Upper lobe of right lung (tissue), 1 donor: ENCODE data around the gene PIAS3. TPM values are rescaled to one million over a fixed set of nuclear protein-coding genes. Genes with fewer than 3 reads are reported as not detected.

ENCODE experiments used
- ATAC-seq: fragments of 200-7000 bp; cut with Tn5 transposase; one replicate; pipeline ENCODE4 v1.9.1; 2020; ENCODE audit warnings: mild to moderate bottlenecking, moderate library complexity
- DNase-seq: peaks from one replicate; pipeline ENCODE4 v3.0.0-alpha.2; 2020
- H3K27ac ChIP-seq: fragments of 200-600 bp; one replicate; pipeline ENCODE4 v1.8.0; 2022
- H3K27me3 ChIP-seq: fragments of 200-600 bp; one replicate; pipeline ENCODE4 v1.8.0; 2022; ENCODE audit warnings: mild to moderate bottlenecking
- H3K36me3 ChIP-seq: fragments of 200-600 bp; one replicate; pipeline ENCODE4 v1.8.0; 2022
- H3K4me1 ChIP-seq: fragments of 200-600 bp; one replicate; pipeline ENCODE4 v1.8.0; 2022
- H3K4me3 ChIP-seq: fragments of 200-600 bp; one replicate; pipeline ENCODE4 v1.8.0; 2022; ENCODE audit warnings: mild to moderate bottlenecking
- H3K9me3 ChIP-seq: fragments of 200-600 bp; one replicate; pipeline ENCODE4 v1.8.0; 2022
- CTCF ChIP-seq: fragments of 200-600 bp; IDR thresholded peaks from one replicate; pipeline ENCODE4 v1.8.0; 2022; ENCODE audit warnings: antibody characterized with exemption
- intact Hi-C: fragments of 100-400 bp; cut with DNase I; formaldehyde crosslinking; loops from one replicate; pipeline ENCODE4 v1.11.0; 2022
- total RNA-seq: library from RNA; stranded (reverse); fragmentation: NEBNext Ultra II Directional; extraction: Animal tissue kit (Norgen Biotek cat#: 25700); gene quantifications from one replicate; pipeline ENCODE4 v1.2.1, GENCODE V29; 2021
- donor health status: DM: no; HTN: yes; CAD: no; lungs with severe emphysema.

Gene PIAS3
- total RNA-seq, 1 donor from 2014 or later, result 29.2 TPM

GRCh38 chr1:145897969-145898368 lies 39.1 kb upstream of the PIAS3 start:
- Histone ChIP-seq H3K4me1 (peaks cover 4% of the 10 kb centered on the region), H3K4me3 (no peak overlapping the region), H3K27me3 (no peaks in the 10 kb centered on the region), H3K9me3 (no peaks in the 10 kb centered on the region), H3K27ac (no peak overlapping the region), H3K36me3 (no peaks in the 10 kb centered on the region)
- intact Hi-C loops, result loop anchor here (10.0 kb wide), 1 partner anchor 117 kb away; no protein-coding TSS in a partner anchor
- DNase-seq (peak; percentile 22), ATAC-seq (no peak)
- TF ChIP-seq CTCF, result no peak

- Histone ChIP-seq H3K4me3 (no peak overlapping the region), H3K27me3 (no peaks in the 10 kb centered on the region), H3K27ac (no peak overlapping the region), H3K4me1 (peaks cover 26% of the 10 kb centered on the region), H3K9me3 (no peaks in the 10 kb centered on the region), H3K36me3 (no peaks in the 10 kb centered on the region)
- intact Hi-C loops, result loop anchor here (10.0 kb wide), 1 partner anchor 119 kb away; no protein-coding TSS in a partner anchor
- DNase-seq, result peak; percentile 16
- ATAC-seq, result no peak
- no peak for TF ChIP-seq CTCF
Measured at GRCh38 chr1:145895471-145895870, 36.6 kb upstream of the PIAS3 start.

- H3K9me3 ChIP-seq, result no peaks in the 10 kb centered on the region
- H3K27me3 ChIP-seq, result no peaks in the 10 kb centered on the region
- no peak for ATAC-seq
- H3K4me3 ChIP-seq, result no peak overlapping the region
- intact Hi-C loops, result loop anchor here (10.0 kb wide), 1 partner anchor 121 kb away; no protein-coding TSS in a partner anchor
- no peaks in the 10 kb centered on the region for H3K36me3 ChIP-seq
- peaks cover 28% of the 10 kb centered on the region for H3K4me1 ChIP-seq
- H3K27ac ChIP-seq, result peak overlapping the region; percentile 92
- TF ChIP-seq CTCF, result no peak
- DNase-seq, result peak; percentile 32
Measured at GRCh38 chr1:145893306-145894055, 34.6 kb upstream of the PIAS3 start.

GRCh38 chr1:145892486-145893087 lies 33.7 kb upstream of the PIAS3 start:
- Histone ChIP-seq H3K27me3 (no peaks in the 10 kb centered on the region), H3K9me3 (no peaks in the 10 kb centered on the region), H3K27ac (peak overlapping the region; percentile 92), H3K4me3 (peak overlapping the region; percentile 14), H3K36me3 (no peaks in the 10 kb centered on the region), H3K4me1 (peaks cover 28% of the 10 kb centered on the region)
- DNase-seq (peak; percentile 33), ATAC-seq (no peak)
- no peak for TF ChIP-seq CTCF
- intact Hi-C loops, result loop anchor here (10.0 kb wide), 1 partner anchor 122 kb away; no protein-coding TSS in a partner anchor

GRCh38 chr1:145891587-145892485 lies 33.0 kb upstream of the PIAS3 start:
- peak; percentile 95 for ATAC-seq
- H3K4me3 ChIP-seq, result peak overlapping the region; percentile 14
- TF ChIP-seq CTCF, result peak; percentile 98

More at GRCh38 chr1:145891587-145892485, 33.0 kb upstream of the PIAS3 start:
- no peaks in the 10 kb centered on the region for H3K27me3 ChIP-seq
- intact Hi-C loops, result loop anchor here (10.0 kb wide), 1 partner anchor 123 kb away; no protein-coding TSS in a partner anchor
- H3K36me3 ChIP-seq, result no peaks in the 10 kb centered on the region
- no peaks in the 10 kb centered on the region for H3K9me3 ChIP-seq
- DNase-seq, result peak; percentile 95
- peaks cover 28% of the 10 kb centered on the region for H3K4me1 ChIP-seq
- H3K27ac ChIP-seq, result peak overlapping the region; percentile 92
